Stimulated activated CD4-positive, alpha-beta T cell treated with anti-CD3 and anti-CD28 coated beads, Interleukin-2, amount 100 ng/mL, for 24 hours (primary cell): ENCODE data around the gene IGFBPL1.
"Not testable (repeated sequence)": the region's sequence is repeated elsewhere in the genome, so short reads cannot be mapped to it uniquely, and the experiment has no call there.

ENCODE experiments used
- DNase-seq, 2 donors: peaks; one replicate each; pipeline ENCODE4 v3.0.0-alpha.2; 2020

The IGFBPL1 gene

DNA sequence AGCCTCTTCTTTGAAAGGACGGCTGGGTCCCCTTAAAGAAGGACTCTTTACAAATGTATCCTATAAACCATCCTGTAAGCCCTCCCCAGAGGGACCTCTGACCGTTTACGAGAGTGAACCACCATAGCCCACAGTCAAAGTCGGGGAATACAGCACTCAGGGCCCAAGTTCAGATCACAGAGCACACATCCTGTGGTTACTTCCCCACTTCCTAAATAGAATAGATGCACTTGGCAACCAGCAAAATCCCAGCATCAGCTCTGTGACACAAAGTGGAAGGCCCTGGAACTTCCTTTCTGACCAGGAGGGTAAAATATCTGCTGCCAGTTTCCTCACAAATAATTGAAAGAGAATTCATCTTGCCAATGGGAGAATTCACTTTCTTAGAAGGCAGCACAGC is 6.9 kb upstream of the IGFBPL1 start:
- no peak for DNase-seq

DNA sequence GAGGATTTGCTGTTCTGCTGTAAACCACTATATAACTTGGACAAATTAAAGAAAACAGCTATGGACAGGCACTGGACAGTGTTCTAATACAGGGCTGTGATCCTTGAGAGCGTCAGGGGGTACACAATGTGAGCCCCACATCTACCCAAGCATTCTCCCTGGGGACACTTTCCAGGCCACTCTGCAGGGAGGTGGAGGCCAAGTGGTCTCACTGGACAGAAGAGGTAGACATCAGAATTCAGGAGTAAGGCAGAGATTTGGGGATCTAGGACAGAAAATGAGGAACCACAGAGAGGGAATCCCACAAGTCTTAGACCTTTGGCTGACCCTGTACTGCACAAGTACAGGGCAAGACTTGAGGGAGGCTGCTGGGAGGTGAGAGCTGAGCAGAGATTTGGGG is 3.8 kb upstream of the IGFBPL1 start:
- DNase-seq = no peak

GRCh38 chr9:38424918-38425317 is 664 bp upstream of the IGFBPL1 start:
- no peak for DNase-seq

DNA sequence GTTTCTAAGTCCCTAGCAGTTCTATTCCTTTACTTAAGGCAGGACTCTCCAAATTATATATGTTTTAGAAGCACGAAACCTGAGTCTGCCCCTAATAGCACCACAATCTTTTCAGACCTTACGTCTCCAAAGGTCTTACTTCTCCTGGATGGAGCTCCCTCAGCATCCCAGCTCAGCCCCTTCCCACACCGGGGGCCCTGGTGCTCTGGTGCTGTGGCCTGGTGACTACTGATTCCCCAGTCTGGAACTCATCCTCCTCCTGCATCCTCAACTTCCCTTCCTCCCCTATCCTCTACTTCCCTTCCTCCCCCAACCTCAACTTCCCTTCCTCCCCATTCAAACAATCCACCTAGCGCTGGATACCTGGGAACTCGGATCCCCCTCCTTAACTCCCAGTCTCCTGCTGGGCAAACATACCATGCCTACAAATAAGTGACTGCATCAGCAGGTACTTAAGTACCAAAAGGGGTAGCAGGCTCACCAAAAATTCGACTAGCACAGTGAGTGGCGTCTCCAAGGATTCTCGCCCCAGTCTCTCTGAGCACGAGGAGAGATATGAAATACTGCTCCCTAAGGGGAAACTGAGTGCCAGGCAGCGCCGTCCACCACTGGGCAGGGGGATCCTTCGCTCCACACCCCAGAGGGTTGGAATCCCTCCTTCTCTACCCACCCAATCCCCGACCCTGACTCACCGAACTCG is 831 bp downstream of the IGFBPL1 start:
- no peak for DNase-seq

GRCh38 chr9:38422555-38423260 is 1.5 kb downstream of the IGFBPL1 start:
- no peak for DNase-seq

GRCh38 chr9:38421498-38422211 is 2.6 kb downstream of the IGFBPL1 start:
- DNase-seq = no peak

GRCh38 chr9:38419181-38419580 is 5.1 kb downstream of the IGFBPL1 start:
- DNase-seq = no peak

DNA sequence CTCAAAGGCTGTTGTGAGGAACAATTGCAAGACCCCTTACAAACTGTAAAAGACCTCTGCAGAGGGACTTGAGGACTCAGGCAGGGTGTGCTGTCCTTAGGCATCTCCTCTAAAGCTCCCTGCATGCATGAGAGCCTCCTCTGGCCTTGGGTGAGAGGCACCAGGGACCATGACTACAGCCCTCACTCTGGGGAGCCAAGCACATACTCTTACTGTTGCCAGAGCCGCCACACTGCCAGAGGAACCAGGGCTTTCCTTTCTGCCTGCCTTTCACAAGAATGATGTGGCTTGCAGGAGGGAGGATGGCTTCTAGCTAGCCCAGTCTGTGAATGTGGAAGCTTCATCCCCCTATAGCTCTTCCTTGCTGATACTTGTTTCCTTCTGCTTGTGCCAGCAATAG is 5.9 kb downstream of the IGFBPL1 start:
- DNase-seq = no peak

DNA sequence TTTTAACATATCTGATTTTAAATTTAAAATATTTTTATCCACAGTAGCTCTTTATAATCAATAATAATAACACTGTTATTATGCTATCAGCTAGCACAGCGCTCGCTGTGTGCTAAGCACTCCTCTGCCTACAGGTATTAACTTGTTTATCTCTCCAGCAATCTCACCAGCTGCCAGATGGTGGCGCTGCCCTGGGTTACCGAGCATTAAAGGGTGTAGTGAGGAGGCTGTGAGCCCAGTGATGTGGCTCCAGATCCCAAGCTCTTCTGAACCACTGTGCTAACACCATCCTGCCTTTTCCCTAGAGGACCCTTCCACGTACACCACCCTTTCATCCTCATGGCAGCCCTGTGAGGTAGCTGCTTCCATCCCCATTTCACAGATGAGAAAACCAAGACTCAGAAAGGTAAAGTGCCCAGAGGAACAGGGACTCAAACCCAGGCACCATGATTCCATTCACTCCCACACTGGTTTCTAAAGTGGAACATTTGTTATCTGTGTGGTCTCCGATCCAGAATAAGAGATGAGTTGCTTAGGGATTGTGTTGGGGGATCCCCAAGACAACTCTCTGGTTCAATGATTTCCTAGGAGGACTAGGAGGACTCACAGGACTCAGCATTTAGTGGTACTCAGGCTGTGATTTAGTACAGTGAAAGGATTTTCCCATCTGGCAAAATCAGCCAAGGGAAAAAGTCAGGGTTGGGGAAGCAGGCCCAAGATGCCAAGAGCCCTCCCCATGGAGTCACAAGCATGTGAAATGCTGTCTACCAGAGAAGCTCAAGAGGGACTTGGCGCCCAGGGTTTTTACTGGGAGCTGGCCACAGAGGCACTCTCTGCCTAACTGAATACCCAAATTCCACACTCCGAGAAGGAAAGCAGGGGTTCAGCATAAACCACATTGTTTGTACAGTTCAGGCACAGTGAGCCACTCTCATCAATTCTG is 7.0 kb downstream of the IGFBPL1 start:
- DNase-seq = peak; percentile 30 to 63

DNA sequence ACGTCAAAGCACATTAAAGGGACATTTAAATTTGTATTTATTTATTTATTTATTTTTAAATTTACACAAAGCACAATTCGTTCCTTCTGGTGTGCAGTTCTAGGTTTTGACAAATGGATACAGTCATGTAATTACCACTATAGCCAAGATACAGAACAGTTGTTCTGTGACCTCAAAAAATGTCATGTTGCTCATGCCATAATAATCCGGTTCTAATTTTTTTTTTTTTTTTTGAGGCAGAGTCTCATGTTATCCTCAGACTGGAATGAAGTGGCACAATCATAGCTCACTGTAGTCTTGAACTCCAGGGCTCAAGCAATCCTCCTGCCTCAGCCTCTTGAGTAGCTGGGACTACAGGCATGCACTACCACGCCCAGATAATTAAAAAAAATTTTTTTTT is 7.8 kb downstream of the IGFBPL1 start:
- DNase-seq = no peak

DNA sequence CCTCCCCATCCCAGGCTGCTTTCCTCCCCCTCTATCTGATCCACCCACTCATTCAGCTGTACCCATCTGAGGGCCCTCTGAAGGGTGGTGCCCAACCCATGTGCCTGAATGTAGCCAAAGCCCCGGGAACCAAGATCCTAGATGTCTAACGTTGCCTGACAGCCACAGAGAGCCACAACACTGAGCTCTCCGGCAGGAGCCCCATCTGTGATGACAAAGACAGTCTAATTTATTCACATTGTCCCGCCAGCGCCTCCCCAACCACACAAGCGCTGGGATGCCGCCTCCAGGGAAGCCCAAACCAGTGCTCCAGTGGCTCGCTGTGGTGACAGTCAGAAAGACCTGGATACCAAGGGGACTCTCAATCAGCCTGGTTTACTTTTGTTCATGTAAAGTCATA is 8.4 kb downstream of the IGFBPL1 start:
- no peak for DNase-seq

- no peak for DNase-seq
Measured at GRCh38 chr9:38414040-38414723, 10.1 kb downstream of the IGFBPL1 start.

DNA sequence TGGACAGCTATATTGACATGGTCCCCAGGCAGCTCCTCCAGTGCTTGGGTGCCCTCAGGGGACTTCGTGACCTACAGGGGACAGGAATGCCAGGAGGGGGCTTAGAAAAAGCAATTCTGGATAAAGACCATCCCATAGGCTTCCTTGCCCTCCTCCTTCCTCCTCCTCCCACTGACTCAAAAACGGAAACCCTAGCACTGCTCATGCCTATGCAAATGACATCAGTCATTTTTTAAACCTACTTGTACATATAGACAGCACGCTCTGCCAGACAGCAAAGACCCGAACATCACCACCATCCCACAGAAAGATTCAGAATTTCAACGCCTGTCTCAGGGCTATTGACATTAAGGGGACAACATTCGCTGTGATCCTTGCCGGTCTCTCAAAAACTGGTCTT is 11.0 kb downstream of the IGFBPL1 start:
- no peak for DNase-seq

GRCh38 chr9:38412751-38413150 is 11.5 kb downstream of the IGFBPL1 start:
- no peak for DNase-seq

DNA sequence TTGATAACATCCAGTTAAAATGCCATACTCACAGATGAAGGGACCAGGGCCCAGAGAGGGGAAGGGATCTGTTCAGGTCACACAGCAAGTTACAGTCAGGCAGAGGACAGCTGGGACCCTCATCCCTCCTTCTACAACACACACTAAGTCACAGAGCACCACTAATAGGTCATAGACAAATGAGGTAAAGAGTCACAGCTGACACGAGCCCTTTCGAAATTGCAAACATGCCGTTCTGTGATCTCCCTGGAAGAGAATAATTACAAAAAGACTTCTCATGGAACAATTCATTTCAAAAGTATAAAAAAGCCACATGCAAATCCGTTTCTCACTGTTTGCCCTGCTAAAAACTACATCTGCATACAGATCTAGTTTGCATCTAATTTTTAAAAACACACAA is 15.5 kb downstream of the IGFBPL1 start:
- DNase-seq = no peak

GRCh38 chr9:38406476-38407186 is 17.6 kb downstream of the IGFBPL1 start:
- DNase-seq = no peak

DNA sequence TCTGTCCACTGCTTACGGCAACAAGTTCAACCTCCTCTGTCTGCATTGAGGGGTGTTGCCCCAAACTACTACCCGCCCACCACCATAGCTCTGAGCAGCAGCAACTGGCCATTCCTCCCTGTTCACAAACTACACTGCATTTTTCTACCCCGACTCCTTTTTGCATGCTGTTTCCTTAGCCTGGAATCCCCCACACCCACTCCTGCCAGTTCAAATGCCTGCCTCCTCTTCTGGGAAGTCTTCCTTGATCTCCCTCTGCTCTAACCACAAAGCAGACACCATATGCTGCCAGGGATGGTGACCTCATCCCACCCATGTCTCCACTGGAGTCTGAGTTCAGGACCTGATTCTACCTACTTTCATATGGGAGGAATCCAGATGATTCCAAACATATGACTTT is 18.5 kb downstream of the IGFBPL1 start:
- DNase-seq = no peak

- no peak for DNase-seq
Measured at GRCh38 chr9:38404314-38404713, 19.9 kb downstream of the IGFBPL1 start.

DNA sequence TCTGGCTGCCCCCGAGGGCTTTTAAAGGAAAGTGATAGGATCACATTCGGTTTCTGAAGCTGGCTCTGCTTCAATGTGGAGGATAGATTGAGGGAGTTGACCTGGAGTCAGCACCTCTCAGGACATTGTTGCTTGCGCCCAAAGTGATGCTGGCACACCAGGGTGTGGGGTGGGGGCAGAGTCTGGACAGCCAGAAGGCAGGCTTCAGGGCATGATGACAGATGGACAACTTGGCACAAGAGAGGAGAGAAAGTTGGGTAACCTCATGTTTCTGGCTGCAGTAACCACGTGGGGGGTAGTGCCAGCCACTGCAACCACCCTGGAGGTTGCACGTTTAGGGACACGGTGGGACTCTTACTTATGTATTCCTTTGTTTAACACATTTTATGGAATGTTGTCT is 22.3 kb downstream of the IGFBPL1 start:
- no peak for DNase-seq

DNA sequence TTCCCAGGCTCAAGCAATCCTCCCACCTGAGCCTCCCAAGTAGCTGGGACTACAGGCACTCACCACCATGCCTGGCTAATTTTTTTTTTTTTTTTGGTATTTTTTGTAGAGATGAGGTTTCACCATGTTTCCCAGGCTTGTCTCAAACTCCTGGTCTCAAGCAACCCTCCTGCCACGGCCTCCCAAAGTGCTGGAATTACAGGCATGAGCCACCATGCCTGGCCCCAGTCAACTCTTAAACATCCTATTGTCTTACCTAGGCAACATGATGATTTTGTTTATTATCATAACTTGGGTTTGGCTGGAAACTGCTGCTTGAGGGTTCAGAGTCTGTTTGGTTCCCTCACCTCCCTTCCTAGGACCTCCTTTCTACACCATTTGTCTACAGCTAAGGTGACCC is 25.1 kb downstream of the IGFBPL1 start:
- not testable (repeated sequence) for DNase-seq

DNA sequence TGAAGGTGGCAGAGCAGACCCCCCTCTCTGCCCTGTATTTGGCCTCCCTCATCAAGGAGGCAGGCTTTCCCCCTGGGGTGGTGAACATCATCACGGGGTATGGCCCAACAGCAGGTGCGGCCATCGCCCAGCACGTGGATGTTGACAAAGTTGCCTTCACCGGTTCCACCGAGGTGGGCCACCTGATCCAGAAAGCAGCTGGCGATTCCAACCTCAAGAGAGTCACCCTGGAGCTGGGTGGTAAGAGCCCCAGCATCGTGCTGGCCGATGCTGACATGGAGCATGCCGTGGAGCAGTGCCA is 27.9 kb downstream of the IGFBPL1 start:
- no peak for DNase-seq
